Aorta (tissue), 5 donors: ENCODE results near the gene CD48. TPM values are rescaled to one million over a fixed set of nuclear protein-coding genes. Genes with fewer than 3 reads are reported as not detected.

Experiments
- ATAC-seq: fragments of 200-7000 bp; cut with Tn5 transposase; one replicate; pipeline ENCODE4 v1.9.1; 2022; ENCODE audit warnings: moderate library complexity; ENCODE audit not compliant: low FRiP score
- DNase-seq, 2 donors: peaks; one replicate each; pipeline ENCODE4 v3.0.0-alpha.2; 2020
- H3K27ac ChIP-seq, 2 donors: one replicate each; pipeline ENCODE4 v1.5.1; 2013; ENCODE audit warnings: low read length in 2 of 2, mild to moderate bottlenecking in 2 of 2, moderate library complexity in 2 of 2, control low read depth in 1 of 2, inconsistent platforms in 1 of 2, low read depth in 1 of 2
- H3K27me3 ChIP-seq, 2 donors: one replicate each; pipeline ENCODE4 v1.6.1; 2013; ENCODE audit warnings: control low read depth in 1 of 2, low read length in 1 of 2, mild to moderate bottlenecking in 1 of 2, moderate library complexity in 1 of 2; ENCODE audit not compliant: insufficient read depth in 2 of 2, control insufficient read depth in 1 of 2
- H3K36me3 ChIP-seq, 2 donors: one replicate each; pipeline ENCODE4 v1.6.1; 2013; ENCODE audit warnings: control low read depth in 1 of 2, low read length in 1 of 2, mild to moderate bottlenecking in 1 of 2; ENCODE audit not compliant: insufficient read depth in 2 of 2, control insufficient read depth in 1 of 2
- H3K4me1 ChIP-seq, 2 donors: one replicate each; pipeline ENCODE4 v1.6.1; 2013; ENCODE audit warnings: low read length in 2 of 2, control low read depth in 1 of 2, mild to moderate bottlenecking in 1 of 2, moderate library complexity in 1 of 2; ENCODE audit not compliant: insufficient read depth in 2 of 2, control insufficient read depth in 1 of 2
- H3K4me3 ChIP-seq, 2 donors: one replicate each; pipeline ENCODE4 v1.5.1; 2013; ENCODE audit warnings: low read length in 2 of 2, control low read depth in 1 of 2, mild to moderate bottlenecking in 1 of 2
- H3K9me3 ChIP-seq: one replicate; pipeline ENCODE4 v1.6.1; 2013; ENCODE audit warnings: mild to moderate bottlenecking, low read length; ENCODE audit not compliant: control insufficient read depth
- WGBS, 2 donors: extraction: QIAGEN DNeasy Blood & Tissue Kit; methylation state at CpG; one replicate each; pipeline ENCODE4 v1.1.7; 2013; 5-methylcytosine and 5-hydroxymethylcytosine counted together
- intact Hi-C, 2 donors: fragments of 100-400 bp; cut with DNase I; formaldehyde crosslinking; loops; one replicate each; pipeline versions ENCODE4 v1.14.2 to v1.15.0; 2022
- polyA plus RNA-seq, 2 donors: library from polyadenylated mRNA; stranded (reverse); fragments of 200-250 nt; gene quantifications; one replicate each; pipeline ENCODE4 v1.2.3, GENCODE V29; 2013
- total RNA-seq, 2 donors: library from RNA; stranded (reverse); fragmentation: NEBNext Ultra II Directional; extraction: Animal tissue kit (Norgen Biotek cat#: 25700); gene quantifications; one replicate each; pipeline ENCODE4 v1.2.1, GENCODE V29; 2021
- donor health status: healthy with polysubstance abuse.
- donor health status: Bipolar disorder and iron deficiency.
- donor health status: DM: no; HTN: no; CAD: no.
- donor health status: DM: no; HTN: no; CAD: no.
- donor health status: DM: yes; HTN: yes; CAD: no.

The CD48 gene
- total and polyA plus RNA-seq, 4 donors: 1.7 to 11.3 (median 5.2) TPM

GRCh38 chr1:160639652-160640051 is 72.0 kb downstream of the CD48 start:
- DNase-seq (no peak), ATAC-seq (no peak)
- no peaks in the 10 kb centered on the region for H3K4me1 ChIP-seq
- H3K36me3 ChIP-seq: no peaks in the 10 kb centered on the region
- no peaks in the 10 kb centered on the region for H3K9me3 ChIP-seq
- no peak overlapping the region for H3K27ac ChIP-seq
- WGBS, 2 donors: 11 to 16% methylated on average over 3 of the region's 3 CpGs
- H3K4me3 ChIP-seq: no peak overlapping the region
- H3K27me3 ChIP-seq: no peaks in the 10 kb centered on the region
- intact Hi-C loops: no loop called here

- WGBS, 2 donors: 86 to 88% methylated on average over 6 of the region's 6 CpGs
- H3K27ac ChIP-seq: no peak overlapping the region
- DNase-seq: no peak
Observed at GRCh38 chr1:160638926-160639325, 72.7 kb downstream of the CD48 start.

GRCh38 chr1:160638540-160638857 is 73.1 kb downstream of the CD48 start:
- no peak for ATAC-seq
- Histone ChIP-seq H3K4me1 (no peaks in the 10 kb centered on the region), H3K27me3 (no peaks in the 10 kb centered on the region), H3K9me3 (no peaks in the 10 kb centered on the region), H3K4me3 (no peak overlapping the region), H3K27ac (no peak overlapping the region), H3K36me3 (no peaks in the 10 kb centered on the region)
- intact Hi-C loops: no loop called here
- 73 to 82% methylated on average over 3 of the region's 3 CpGs for WGBS, 2 donors
- no peak for DNase-seq

More at GRCh38 chr1:160638926-160639325, 72.7 kb downstream of the CD48 start:
- H3K4me3 ChIP-seq: no peak overlapping the region
- ATAC-seq: no peak
- intact Hi-C loops: no loop called here
- H3K36me3 ChIP-seq: no peaks in the 10 kb centered on the region
- no peaks in the 10 kb centered on the region for H3K4me1 ChIP-seq
- no peaks in the 10 kb centered on the region for H3K9me3 ChIP-seq
- H3K27me3 ChIP-seq: no peaks in the 10 kb centered on the region

- DNase-seq (no peak), ATAC-seq (no peak)
- WGBS, 2 donors: 58 to 60% methylated on average over 5 of the region's 5 CpGs
Observed at GRCh38 chr1:160637821-160638539, 73.6 kb downstream of the CD48 start.

GRCh38 chr1:160637065-160637464 is 74.6 kb downstream of the CD48 start:
- H3K27me3 ChIP-seq: no peaks in the 10 kb centered on the region
- H3K27ac ChIP-seq: no peak overlapping the region
- WGBS, 2 donors: 88 to 90% methylated on average over 8 of the region's 8 CpGs
- intact Hi-C loops: no loop called here
- no peak for DNase-seq
- no peaks in the 10 kb centered on the region for H3K4me1 ChIP-seq
- ATAC-seq: no peak
- H3K9me3 ChIP-seq: peaks cover under 1% of the 10 kb centered on the region
- H3K36me3 ChIP-seq: no peaks in the 10 kb centered on the region
- no peak overlapping the region for H3K4me3 ChIP-seq

More at GRCh38 chr1:160637821-160638539, 73.6 kb downstream of the CD48 start:
- no peaks in the 10 kb centered on the region for H3K9me3 ChIP-seq
- intact Hi-C loops: no loop called here
- no peaks in the 10 kb centered on the region for H3K4me1 ChIP-seq
- H3K4me3 ChIP-seq: no peak overlapping the region
- H3K27ac ChIP-seq: no peak overlapping the region
- H3K36me3 ChIP-seq: no peaks in the 10 kb centered on the region
- no peaks in the 10 kb centered on the region for H3K27me3 ChIP-seq

GRCh38 chr1:160636547-160636946 is 75.1 kb downstream of the CD48 start:
- H3K27me3 ChIP-seq: no peaks in the 10 kb centered on the region
- peaks cover 3% of the 10 kb centered on the region for H3K9me3 ChIP-seq
- H3K4me1 ChIP-seq: no peaks in the 10 kb centered on the region
- intact Hi-C loops: no loop called here
- ATAC-seq (no peak), DNase-seq (no peak)
- no peak overlapping the region for H3K27ac ChIP-seq
- no peaks in the 10 kb centered on the region for H3K36me3 ChIP-seq
- WGBS, 2 donors: 89 to 90% methylated on average over 3 of the region's 3 CpGs
- no peak overlapping the region for H3K4me3 ChIP-seq

- H3K27ac ChIP-seq: no peak overlapping the region
- peaks cover 3% of the 10 kb centered on the region for H3K9me3 ChIP-seq
- WGBS, 2 donors: 58 to 59% methylated on average over 4 of the region's 4 CpGs
- no peak for DNase-seq
- ATAC-seq: no peak
- no peak overlapping the region for H3K4me3 ChIP-seq
- no peaks in the 10 kb centered on the region for H3K36me3 ChIP-seq
- H3K4me1 ChIP-seq: no peaks in the 10 kb centered on the region
- intact Hi-C loops: no loop called here
- no peaks in the 10 kb centered on the region for H3K27me3 ChIP-seq
Observed at GRCh38 chr1:160636076-160636475, 75.5 kb downstream of the CD48 start.

GRCh38 chr1:160634543-160635491 is 76.8 kb downstream of the CD48 start:
- Histone ChIP-seq H3K27ac (no peak overlapping the region), H3K9me3 (peaks cover 3% of the 10 kb centered on the region), H3K4me1 (no peaks in the 10 kb centered on the region), H3K36me3 (no peaks in the 10 kb centered on the region), H3K4me3 (no peak overlapping the region), H3K27me3 (no peaks in the 10 kb centered on the region)
- DNase-seq (no peak), ATAC-seq (no peak)
- intact Hi-C loops: no loop called here
- 86 to 91% methylated on average over 17 of the region's 17 CpGs for WGBS, 2 donors
